NOMO-1 treated with dmso at 0.1 percent for 144 hours (cell line): ENCODE data around the gene TMEM272.

ENCODE experiments used
- DNase-seq: peaks from one replicate; lab custom pipeline; 2025; ENCODE audit not compliant: unreplicated experiment; lab: John Stamatoyannopoulos, UW

The TMEM272 gene

GRCh38 chr13:51783428-51784094, 61.4 kb downstream of the TMEM272 start:
- DNase-seq: no peak

GRCh38 chr13:51782026-51782710, 62.8 kb downstream of the TMEM272 start:
- no peak for DNase-seq

- no peak for DNase-seq
Observed at GRCh38 chr13:51781246-51782022, 63.5 kb downstream of the TMEM272 start.

DNA sequence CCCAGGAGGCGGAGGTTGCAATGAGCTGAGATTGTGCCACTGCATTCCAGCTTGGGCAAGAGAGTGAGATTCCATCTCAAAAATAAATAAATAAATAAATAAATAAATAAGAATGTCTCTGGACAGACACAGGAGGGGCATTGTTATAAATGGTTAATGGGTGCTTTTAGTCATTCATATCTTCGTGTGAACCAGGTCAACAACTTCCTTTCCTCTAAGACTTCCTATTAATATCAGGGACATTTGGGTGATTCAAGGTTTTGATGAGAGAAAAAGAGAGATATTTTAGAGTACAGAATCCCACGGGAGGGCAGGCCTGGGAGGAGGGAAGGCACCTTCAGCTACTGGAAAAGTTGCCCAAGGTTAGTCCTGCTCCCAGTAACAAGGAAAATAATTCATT, 64.9 kb downstream of the TMEM272 start:
- DNase-seq: no peak

DNA sequence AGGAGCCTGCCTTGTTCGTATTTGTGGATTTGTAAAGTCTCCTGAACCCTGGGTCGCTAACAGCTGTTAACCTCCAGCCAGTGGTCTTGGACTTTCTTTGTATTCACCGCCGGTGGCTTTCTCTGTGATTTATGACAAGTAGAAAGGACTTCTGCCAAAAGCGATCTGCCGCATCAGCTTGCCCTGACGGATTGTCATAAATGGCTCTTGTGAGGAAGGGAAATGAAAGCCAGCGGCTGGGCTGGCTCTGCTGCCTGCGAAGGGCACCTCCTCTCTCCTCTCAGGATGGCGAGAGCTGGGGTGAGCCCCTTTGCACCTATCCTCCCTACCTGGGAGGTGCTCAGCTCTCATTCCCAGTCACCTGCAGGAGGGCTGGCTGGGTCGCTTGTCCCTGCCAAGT, 66.6 kb downstream of the TMEM272 start:
- DNase-seq: no peak

DNA sequence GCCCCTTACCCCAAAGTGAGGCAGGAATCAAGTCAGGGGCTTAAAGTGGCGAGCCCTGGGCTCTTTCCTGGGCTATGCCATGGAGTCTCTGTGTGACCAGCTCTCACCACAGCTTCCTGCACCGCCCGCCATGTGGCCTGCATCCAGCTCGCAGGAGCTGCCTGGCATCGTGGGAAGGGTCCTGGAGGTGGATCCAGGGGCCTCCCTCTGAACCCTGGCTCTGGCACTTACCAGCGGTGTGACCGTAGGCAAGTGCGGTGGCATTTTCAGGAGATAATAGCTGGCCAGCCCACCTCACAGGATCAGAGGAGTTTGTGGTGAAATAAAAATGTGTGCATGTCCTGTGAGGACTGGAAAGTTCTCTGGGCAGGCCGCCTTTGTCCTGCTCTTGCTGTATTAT, 67.1 kb downstream of the TMEM272 start:
- DNase-seq: no peak

DNA sequence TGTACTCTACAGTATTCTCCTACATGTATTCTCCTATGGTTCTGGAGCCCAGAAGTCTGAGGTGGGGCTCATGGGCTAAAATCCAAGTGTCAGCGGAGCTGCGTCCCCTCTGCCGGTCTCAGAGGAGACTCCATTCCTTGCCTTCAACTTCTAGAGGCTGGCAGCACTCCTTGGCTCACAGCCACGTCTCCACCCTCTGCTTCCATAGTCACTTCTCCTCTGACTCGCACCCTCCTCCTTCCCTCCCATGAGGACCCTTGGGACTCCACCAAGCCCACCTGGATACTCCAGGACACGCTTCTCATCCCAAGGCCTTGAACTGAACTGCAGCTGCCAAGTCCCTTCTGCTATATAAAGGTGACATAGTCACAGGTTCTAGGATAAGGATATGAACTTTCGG, 68.8 kb downstream of the TMEM272 start:
- no peak for DNase-seq

DNA sequence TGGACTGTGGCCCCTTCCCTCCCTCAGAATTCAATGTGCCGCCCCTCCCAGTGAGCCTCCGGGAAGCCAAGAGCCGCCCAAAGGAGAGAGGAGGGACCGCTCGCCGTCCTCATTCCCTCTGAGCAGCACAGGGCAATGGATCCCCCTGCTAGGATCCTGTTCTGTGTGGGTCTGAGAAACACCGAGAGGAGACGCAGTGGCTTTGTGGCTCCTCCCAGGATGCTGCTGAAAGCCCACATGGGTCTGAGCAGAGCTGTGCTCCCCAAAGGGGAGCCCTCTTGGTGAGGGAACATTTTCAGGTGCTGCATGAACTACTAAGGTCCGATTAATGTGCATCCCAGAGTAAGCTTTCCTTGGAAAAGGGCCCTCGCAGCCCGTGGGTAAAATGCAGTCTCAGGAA, 71.5 kb downstream of the TMEM272 start:
- DNase-seq: no peak

DNA sequence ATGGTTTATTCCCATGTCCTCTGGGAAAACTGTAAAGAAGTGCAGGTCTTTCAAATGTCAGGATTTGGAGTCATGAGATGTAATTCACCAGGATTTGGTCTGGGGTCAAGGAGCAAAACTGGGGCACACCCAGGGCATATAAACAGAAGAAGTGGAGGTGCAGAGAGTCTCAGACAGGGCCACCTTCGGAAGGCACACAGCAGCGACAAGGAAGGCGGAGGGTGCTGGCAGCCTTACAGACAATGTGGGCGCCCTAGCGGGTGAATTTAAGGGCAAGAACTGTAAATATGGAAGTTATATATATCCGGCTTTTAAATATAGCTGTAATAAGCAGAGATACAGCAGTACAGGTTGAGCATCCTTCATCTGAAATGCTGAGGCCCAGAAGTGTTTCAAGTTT, 72.2 kb downstream of the TMEM272 start:
- no peak for DNase-seq

DNA sequence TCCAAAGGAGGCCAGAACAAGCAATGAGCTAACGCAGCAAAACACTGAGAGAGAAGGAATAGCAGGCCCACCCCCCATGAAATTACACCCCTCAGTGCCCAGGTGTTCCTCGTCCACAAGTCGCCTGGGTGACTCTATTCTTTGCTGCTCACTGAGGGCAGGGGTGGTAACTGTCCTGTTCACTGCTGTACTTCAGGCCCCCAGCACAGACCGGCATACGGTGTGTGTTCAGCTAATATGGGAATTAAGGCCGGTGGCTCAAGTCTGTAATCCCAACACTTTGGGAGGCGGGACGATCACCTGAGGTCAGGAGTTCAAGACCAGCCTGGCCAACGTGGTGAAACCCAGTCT, 72.9 kb downstream of the TMEM272 start:
- DNase-seq: no peak

GRCh38 chr13:51771418-51772104, 73.4 kb downstream of the TMEM272 start:
- DNase-seq: no peak

DNA sequence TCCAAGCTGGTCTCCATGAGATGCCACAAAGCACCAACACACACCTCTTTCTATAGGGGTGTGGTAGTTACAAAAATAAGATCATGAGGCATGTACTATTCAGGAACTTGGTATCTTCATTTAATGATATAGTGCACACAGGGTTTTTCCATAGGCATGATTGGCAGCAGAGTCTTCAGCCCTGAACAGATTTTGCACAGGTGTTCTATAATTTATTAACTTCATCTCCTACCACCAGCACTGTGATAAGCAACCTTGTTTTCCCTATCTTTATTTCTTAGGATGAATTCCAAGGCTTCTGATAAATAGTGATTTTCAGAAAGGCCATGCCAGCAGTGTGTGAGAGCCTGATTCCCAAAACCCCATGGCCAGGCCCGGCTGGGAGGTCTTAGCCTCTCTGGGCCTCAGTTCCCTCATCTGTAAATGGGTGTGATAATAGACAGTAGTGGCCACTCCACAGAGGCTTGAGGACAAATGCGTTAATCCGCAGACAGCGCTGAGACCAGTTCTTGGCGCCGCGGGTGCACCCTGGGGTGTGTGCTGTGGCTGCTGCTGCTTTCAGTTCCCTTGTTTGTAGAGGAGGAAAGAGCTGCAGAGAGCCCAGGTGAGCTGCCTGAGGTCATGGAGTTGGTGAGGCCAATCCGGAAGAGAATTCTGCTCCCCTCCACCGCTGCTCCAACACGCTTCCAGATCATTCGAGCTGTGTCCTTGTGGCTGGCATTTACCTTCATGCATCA, 74.1 kb downstream of the TMEM272 start:
- no peak for DNase-seq

GRCh38 chr13:51770160-51770559, 74.8 kb downstream of the TMEM272 start:
- no peak for DNase-seq

DNA sequence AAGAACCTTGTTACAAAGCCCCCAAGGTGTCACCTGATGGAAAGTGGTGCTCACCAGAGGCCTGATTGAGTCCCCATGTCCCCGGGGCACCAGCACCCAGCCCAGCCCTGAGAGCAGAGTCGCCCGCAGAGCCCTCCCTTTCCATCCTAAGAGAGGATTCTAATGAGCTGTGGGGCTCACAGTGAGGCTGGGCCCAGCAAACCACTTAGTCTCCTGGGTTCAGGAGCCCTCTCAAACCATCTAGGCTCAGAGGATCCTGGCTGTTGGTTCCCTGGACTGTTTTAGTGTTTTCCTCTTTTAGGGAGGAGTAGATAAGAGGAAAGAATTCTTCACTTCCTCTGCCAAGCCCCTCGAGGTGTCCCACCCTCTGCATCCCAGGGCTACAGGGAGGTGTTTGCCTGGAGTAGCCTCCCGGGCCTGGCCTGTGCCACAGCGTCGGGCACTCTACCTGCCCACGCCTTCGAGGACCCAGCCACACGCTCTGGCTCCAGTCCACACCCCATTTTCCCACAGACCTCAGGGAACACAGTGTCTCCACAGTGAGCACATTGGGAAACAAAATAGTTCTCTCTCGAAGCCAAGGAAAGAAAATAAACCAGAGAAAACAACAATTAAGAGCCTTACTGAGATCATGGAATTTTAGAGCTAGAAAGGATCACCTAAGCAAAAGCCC, 75.4 kb downstream of the TMEM272 start:
- DNase-seq: no peak

- DNase-seq: no peak
Observed at GRCh38 chr13:51768976-51769375, 76.0 kb downstream of the TMEM272 start.

DNA sequence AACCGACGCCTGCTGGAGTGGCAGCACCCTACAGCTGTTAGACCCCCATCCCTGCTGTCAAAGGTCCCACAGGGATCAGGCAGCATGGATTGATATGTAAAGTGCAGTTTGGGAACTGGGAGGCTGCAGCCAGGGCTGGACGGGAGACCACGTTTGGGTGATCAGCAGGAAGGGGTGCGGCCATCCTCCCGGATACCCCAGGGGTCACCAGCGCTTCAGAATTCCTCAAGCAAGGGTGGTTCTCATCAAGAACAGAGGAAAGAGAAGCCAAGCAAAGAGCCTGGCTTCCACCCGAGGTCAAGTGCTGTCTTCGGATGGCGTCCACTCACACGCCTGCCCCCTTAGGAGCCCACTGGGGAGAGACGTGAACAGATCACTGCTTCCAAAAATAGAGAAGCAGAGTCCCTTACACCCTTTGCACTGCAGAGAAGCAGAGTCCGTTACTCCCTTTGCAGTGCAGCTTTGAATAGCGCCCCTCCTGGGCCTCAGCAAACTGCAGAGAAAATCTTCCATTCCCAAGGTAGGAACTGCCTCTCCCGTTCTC, 76.5 kb downstream of the TMEM272 start:
- no peak for DNase-seq

DNA sequence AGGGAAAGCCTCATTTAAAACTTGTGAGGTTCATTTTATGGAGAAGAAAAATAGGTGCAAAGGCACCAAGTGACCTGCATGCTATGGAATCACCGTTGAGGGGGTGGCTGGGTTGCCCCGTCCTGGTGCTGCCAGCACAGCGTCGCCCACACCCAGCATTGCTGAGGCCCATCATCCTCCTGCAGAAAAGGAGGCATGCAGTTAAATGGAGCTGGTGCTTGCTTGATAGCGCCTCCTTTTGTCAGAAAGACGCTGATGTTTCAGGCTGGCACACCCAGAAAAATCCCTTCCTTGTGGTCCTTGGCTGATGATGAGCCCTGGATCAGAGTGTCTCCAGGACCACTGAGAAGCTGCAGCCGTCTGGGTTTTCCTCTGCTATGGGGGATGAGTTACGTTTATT, 77.9 kb downstream of the TMEM272 start:
- DNase-seq: no peak

DNA sequence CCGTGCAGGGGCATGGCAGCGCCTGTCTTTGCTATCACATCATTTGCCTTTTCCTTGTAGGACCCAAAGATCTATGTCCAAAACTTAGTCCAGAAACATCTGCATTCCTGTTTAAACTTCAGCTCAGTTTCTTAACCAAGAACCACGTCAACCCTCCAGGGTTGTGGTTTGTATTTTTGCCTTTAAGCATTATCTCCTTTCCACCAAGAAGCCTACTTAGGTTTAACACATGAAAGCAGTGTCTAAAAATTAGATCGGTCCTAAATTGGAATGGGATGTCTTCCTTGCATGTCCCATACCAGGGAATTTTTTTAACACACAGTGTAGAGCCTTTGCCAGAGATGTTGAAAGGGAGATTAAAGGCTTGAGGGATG, 79.8 kb downstream of the TMEM272 start:
- no peak for DNase-seq

GRCh38 chr13:51764184-51765141, 80.5 kb downstream of the TMEM272 start:
- DNase-seq: no peak
